ENCODE data around the gene NAPA.

The NAPA gene

DNA sequence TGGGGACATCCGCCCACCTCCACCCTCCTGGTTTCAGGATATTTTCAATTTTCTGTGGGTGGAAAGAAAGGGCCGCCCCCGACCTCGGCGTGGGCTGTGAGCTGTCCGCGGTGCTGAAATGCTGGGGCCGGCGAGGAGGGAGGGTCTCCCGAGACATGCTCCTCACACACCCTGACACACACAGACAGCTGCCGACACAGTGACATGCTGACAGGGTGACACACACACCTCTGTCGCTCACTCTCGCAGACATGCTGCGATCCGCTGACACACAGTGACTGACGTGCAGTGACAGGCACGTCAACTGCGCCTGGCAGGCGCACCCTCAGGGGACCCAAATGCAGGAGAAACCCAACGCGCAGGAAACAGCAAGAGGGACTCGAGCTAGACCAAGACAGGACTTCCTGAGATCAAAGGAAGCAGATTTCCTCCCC, 70.5 kb downstream of the NAPA start:
- no peak for TF ChIP-seq CTCF (IDR thresholded peaks at IDR 0.05; ENCODE audit: low read depth, low read length)
- H3K4me3 ChIP-seq (ENCODE audit: low read depth, low read length): no peak overlapping the region

- TF ChIP-seq CTCF (IDR thresholded peaks at IDR 0.05; ENCODE audit: low read depth, low read length): no peak
- no peak overlapping the region for H3K4me3 ChIP-seq (ENCODE audit: low read depth, low read length)
Observed at GRCh38 chr19:47443331-47443730, 71.5 kb downstream of the NAPA start.

- H3K4me3 ChIP-seq (ENCODE audit: low read depth, low read length): no peak overlapping the region
- no peak for TF ChIP-seq CTCF (IDR thresholded peaks at IDR 0.05; ENCODE audit: low read depth, low read length)
Observed at GRCh38 chr19:47438793-47439220, 76.1 kb downstream of the NAPA start.

Measured in WI38 (cell line).